GM12878 (cell line): Measurements from ENCODE around the gene BRD9.

Experiments used
- ASH2L ChIP-seq: fragments of 300-600, 200-600 bp; sonication (generic); IDR thresholded peaks from 2 replicates; pipeline ENCODE4 v1.6.1; 2017; ENCODE audit warnings: low read depth, mild to moderate bottlenecking, borderline replicate concordance
- BHLHE40 ChIP-seq, 2 experiments: fragments of 450-650 bp in 1 of 2; IDR thresholded peaks; 2 replicates each; pipeline ENCODE4 v1.6.1; 2011 to 2017; ENCODE audit warnings: low read depth in 2 of 2, borderline replicate concordance in 1 of 2, improper control_type of control experiment in 1 of 2, low read length in 1 of 2, mild to moderate bottlenecking in 1 of 2
- EZH2 ChIP-seq: IDR thresholded peaks from 2 replicates; pipeline ENCODE4 v1.6.1; 2012; ENCODE audit warnings: low read depth, mild to moderate bottlenecking, control low read depth, inconsistent platforms, low read length, borderline replicate concordance; ENCODE audit not compliant: control insufficient read depth
- MEF2B ChIP-seq: fragments of 450-650 bp; IDR thresholded peaks from 2 replicates; pipeline ENCODE4 v1.6.1; 2018; ENCODE audit warnings: mild to moderate bottlenecking, moderate library complexity; ENCODE audit not compliant: partially characterized antibody, poor library complexity, severe bottlenecking
- NR2C2 ChIP-seq: IDR thresholded peaks from 2 replicates; pipeline ENCODE4 v1.6.1; 2011; ENCODE audit warnings: borderline replicate concordance, low read depth; ENCODE audit not compliant: control insufficient read depth, insufficient read length
- POLR2AphosphoS2 ChIP-seq: IDR thresholded peaks from 2 replicates; pipeline ENCODE4 v1.6.1; 2011; ENCODE audit warnings: low read depth, mild to moderate bottlenecking, low read length, improper control_type of control experiment, moderate library complexity
- POLR2AphosphoS5 ChIP-seq: IDR thresholded peaks from 2 replicates; pipeline ENCODE4 v1.6.1; 2011; ENCODE audit warnings: mild to moderate bottlenecking, low read length, inconsistent platforms
- RELB ChIP-seq: fragments of 450-650 bp; IDR thresholded peaks from 2 replicates; pipeline ENCODE4 v1.6.1; 2017; ENCODE audit warnings: low read depth, mild to moderate bottlenecking, moderate library complexity
- REST ChIP-seq: IDR thresholded peaks from 2 replicates; pipeline ENCODE4 v1.6.1; 2012; ENCODE audit warnings: mild to moderate bottlenecking, low read depth, low read length
- SREBF2 ChIP-seq: IDR thresholded peaks from 2 replicates; pipeline ENCODE4 v1.6.1; 2012; ENCODE audit warnings: mild to moderate bottlenecking, low read length
- YY1 ChIP-seq: IDR thresholded peaks from 2 replicates; pipeline ENCODE4 v1.6.1; 2011; ENCODE audit warnings: low read depth, mild to moderate bottlenecking, low read length
- ZNF274 ChIP-seq: IDR thresholded peaks from one replicate; pipeline ENCODE4 v1.8.0; 2011; ENCODE audit not compliant: insufficient read length, insufficient read depth

GRCh38 chr5:858726-859125 lies 33.9 kb downstream of the BRD9 start:
- no peak for TF ChIP-seq YY1
- no peak for TF ChIP-seq NR2C2
- TF ChIP-seq ZNF274: no peak
- TF ChIP-seq REST: no peak
- no peak for TF ChIP-seq MEF2B
- no peak for TF ChIP-seq RELB
- TF ChIP-seq SREBF2: no peak
- TF ChIP-seq EZH2: no peak
- no peak for TF ChIP-seq ASH2L
- TF ChIP-seq BHLHE40 (IDR thresholded peaks at IDR 0.05; ENCODE audit: borderline replicate concordance in 1 of 2, low read depth in 2 of 2, low read length in 1 of 2): no peak
- no peak for TF ChIP-seq POLR2AphosphoS5
- TF ChIP-seq POLR2AphosphoS2: no peak
